ENCODE data around the gene SMARCB1.

Gene SMARCB1

DNA sequence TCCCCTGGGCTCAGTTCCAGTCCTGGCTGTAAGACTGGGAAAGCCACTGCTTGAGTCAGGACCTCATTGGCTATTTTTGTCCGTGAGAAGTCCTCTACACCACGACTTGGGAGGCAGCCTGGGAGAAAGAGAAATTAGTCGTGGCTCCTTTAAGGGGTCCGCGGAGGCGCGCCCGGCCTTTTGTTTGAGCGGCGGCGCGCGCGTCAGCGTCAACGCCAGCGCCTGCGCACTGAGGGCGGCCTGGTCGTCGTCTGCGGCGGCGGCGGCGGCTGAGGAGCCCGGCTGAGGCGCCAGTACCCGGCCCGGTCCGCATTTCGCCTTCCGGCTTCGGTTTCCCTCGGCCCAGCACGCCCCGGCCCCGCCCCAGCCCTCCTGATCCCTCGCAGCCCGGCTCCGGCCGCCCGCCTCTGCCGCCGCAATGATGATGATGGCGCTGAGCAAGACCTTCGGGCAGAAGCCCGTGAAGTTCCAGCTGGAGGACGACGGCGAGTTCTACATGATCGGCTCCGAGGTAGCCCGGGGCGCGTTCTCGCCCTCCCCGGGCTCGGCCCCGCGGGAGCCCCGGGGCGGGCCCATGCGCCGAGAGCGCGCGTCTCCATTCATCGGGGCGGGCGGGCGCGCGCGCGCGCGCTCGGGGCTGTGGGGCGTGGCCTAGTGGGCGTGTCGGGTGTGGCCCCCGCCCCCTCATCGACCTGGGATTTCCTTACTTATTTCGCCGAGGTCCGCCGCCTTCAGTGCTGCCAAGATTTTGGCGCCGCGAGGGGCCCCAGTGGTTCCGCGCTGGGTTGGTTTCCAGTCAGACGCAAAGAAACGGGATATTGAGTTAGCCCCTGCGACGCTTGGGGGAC is at the start of gene SMARCB1:
TSS of gene SMARCB1 (plus strand) at position 215 of the 848 bp plus-strand sequence. CDS start at position 419, 204 bp downstream.
- TF ChIP-seq, protein P1, sequence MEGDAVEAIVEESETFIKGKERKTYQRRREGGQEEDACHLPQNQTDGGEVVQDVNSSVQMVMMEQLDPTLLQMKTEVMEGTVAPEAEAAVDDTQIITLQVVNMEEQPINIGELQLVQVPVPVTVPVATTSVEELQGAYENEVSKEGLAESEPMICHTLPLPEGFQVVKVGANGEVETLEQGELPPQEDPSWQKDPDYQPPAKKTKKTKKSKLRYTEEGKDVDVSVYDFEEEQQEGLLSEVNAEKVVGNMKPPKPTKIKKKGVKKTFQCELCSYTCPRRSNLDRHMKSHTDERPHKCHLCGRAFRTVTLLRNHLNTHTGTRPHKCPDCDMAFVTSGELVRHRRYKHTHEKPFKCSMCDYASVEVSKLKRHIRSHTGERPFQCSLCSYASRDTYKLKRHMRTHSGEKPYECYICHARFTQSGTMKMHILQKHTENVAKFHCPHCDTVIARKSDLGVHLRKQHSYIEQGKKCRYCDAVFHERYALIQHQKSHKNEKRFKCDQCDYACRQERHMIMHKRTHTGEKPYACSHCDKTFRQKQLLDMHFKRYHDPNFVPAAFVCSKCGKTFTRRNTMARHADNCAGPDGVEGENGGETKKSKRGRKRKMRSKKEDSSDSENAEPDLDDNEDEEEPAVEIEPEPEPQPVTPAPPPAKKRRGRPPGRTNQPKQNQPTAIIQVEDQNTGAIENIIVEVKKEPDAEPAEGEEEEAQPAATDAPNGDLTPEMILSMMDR (conservative IDR thresholded peaks at IDR 0.05) = no peak
- H3K27ac ChIP-seq = peak within 1 kb of the TSS; percentile 99

DNA sequence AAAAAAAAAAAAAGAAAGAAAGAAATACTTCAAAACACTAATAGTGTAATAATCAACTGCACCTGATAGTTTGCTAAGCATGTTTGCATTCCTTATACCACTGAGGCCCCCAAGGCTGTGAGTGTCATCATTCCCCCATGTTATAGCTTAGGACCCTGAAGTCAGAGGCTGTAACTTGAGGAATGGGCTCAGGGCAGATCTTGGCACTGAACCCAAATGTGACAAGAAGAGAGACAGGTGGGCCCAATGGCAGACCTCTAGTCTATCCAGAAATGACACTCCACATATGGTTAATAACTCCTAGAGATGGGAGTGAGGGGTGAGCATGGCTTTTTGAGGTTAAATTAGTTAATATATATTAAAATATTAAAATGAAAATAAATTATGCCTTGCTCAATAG is 49.1 kb upstream of the SMARCB1 start:
- TF ChIP-seq, protein P1 (conservative IDR thresholded peaks at IDR 0.05) = no peak
- H3K27ac ChIP-seq = no peak overlapping the region

DNA sequence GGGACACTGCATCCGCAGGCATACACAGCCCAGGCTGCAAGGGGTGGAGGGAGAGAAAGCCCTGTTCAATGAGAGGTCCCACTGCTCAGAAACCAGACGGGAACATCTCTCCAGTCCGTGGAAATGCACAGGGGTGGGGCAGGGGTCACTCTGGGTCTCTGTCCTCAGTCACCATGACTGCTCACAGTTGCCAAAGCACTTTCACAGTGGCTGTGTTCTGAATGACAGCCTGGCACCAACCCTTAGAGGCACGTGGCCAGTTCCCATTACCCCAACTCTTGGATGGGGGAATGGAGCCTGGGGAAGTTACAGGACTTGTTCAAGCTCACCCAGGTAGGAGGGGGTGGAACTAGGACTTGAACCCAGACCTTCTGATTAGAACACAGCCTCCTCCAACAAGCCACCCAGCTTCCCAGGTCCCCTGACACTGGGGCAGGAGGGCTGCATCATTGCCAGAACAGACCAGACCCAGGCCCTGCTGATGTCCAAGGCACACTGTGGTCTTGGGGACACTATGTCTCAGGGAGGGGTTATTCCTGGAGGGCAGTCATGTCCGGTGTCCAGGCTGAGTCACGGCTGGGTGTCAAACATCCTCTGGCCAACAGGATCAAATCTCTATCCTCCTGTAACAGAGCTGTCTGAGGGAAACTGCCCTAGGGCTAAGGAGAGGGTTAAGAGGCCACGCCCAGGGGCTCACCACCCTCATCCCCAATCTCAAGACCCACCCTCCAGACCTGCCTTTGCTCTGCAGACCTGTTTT is 44.1 kb upstream of the SMARCB1 start:
- H3K27ac ChIP-seq = no peak overlapping the region
- TF ChIP-seq, protein P1 (conservative IDR thresholded peaks at IDR 0.05) = no peak

DNA sequence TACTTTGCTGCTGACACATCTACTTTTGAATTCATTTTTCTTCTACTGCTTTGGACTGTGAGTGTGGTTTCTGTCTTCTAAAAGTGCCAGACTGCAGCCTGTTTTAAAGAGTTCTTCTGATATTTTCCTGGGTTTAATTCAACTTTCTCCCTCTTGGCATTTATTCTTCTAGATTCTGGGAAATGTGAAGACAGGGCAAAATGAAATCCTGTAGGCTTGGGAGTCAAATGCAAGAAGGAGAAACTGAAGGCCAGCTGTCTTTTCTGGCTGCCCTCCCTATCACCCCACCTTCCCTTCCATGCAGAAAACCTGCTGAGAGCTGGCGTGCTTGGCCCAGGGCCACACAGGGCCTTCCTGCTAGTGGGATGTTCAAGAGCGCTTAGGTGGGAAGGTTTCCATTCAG is 43.5 kb upstream of the SMARCB1 start:
- TF ChIP-seq, protein P1 (conservative IDR thresholded peaks at IDR 0.05) = no peak
- no peak overlapping the region for H3K27ac ChIP-seq

DNA sequence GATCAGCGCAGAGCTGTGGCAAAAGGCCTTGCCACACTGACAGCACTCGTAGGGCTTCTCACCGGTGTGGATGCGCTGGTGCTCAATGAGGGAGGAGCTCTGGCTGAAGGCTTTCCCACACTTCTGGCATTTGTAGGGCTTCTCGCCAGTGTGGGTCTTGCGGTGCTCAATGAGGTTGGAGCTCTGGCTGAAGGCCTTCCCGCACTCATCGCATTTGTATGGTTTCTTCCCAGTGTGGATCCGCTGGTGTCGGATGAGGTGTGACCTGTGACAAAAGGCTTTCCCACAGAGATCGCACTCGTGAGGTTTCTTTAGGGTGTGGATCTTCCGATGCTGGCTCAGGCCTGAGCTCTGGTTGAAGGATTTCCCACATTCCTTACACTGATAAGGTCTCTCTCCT is 42.8 kb upstream of the SMARCB1 start:
- H3K27ac ChIP-seq = no peak overlapping the region
- TF ChIP-seq, protein P1 (conservative IDR thresholded peaks at IDR 0.05) = no peak

DNA sequence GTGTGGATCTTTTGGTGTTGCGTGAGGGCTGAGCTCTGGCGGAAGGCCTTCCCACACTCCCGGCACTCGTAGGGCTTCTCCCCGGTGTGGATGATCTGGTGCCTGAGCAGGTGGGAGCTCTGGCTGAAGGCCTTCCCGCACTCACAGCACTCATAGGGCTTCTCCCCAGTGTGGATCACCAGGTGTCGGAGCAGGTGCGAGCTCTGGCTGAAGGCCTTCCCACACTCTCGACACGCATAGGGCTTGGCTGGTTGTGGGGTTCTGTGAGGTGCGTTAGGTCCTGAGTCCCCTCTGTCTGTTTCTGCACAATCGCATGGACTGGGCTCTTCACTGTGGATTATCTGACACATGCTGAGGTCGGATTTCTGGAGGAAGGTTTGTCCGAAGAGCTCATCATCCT is 42.3 kb upstream of the SMARCB1 start:
- TF ChIP-seq, protein P1 (conservative IDR thresholded peaks at IDR 0.05) = no peak

DNA sequence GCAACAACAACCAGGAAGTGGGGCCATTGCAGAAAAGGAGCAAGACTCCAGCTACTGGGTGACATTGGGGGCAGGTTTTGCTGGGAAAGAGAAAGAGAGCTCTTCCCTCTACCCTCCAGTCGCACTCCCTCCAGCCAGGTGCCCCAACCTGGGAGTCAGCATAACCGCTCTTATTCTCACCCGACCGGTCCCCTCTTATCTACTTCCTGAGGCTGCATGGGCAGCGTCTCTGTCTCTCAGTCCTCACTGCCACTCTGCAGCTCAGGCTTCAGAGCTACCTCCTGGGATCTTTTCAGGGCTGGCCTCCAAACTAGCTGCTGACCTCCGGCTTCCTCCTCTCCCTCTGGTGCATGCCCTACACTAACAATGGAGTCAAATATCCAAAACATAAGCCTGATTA is 41.0 kb upstream of the SMARCB1 start:
- TF ChIP-seq, protein P1 (conservative IDR thresholded peaks at IDR 0.05) = no peak
- no peak overlapping the region; the same call in 1 of the 2 replicates for H3K27ac ChIP-seq

More for the DNA sequence above, 42.3 kb upstream of the SMARCB1 start:
- H3K27ac ChIP-seq = no peak overlapping the region

All from VCaP (cell line).